T-helper 1 cell treated with Interleukin-12 subunit alpha and Interleukin-12 subunit beta and Interleukin-4 antibody, amounts not matched to agents 30 ng/mL and 1 ng/mL, for 36 hours (primary cell): ENCODE measurements around the gene DSE. TPM values are rescaled to one million over a fixed set of nuclear protein-coding genes. Genes with fewer than 3 reads are reported as not detected.
"Not testable (repeated sequence)": the region's sequence is repeated elsewhere in the genome, so short reads cannot be mapped to it uniquely, and the experiment has no call there.

ENCODE experiments used
- intact Hi-C: fragments of 100-400 bp; cut with micrococcal nuclease; formaldehyde crosslinking; loops from one replicate; pipeline ENCODE4 v1.15.1; 2024
- total RNA-seq: library from RNA; stranded (reverse); gene quantifications from 2 replicates; pipeline ENCODE4 v1.2.3, GENCODE V29; 2022

The DSE gene
- total RNA-seq = 2.6 and 4.0 TPM in 2 replicates

- intact Hi-C loops = loop anchor here (1.0 to 5.0 kb wide), 6 partner anchors 72 to 201 kb away; partner anchors contain the start of genes RWDD1 and TSPYL1
Observed at GRCh38 chr6:116370760-116371119, at the start of gene DSE. Gene DSE (plus strand): TSS chr6:116370947. CDS start chr6:116399251, 28,304 bp downstream.

DNA sequence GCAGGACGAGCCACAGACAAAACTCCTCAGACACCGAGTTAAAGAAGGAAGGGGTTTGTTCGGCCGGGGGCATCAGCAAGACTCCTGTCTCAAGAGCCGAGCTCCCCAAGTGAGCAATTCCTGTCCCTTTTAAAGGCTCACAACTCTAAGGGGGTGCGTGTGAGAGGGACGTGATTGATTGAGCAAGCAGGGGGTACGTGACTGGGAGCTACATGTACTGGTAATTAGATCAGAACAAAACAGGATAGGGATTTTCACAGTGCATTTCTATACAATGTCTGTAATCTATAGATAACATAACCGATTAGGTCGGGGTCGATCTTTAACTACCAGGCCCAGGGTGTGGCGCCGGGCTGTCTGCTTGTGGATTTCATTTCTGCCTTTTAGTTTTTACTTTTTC lies 48.8 kb upstream of the DSE start:
- intact Hi-C loops = not testable (repeated sequence)

DNA sequence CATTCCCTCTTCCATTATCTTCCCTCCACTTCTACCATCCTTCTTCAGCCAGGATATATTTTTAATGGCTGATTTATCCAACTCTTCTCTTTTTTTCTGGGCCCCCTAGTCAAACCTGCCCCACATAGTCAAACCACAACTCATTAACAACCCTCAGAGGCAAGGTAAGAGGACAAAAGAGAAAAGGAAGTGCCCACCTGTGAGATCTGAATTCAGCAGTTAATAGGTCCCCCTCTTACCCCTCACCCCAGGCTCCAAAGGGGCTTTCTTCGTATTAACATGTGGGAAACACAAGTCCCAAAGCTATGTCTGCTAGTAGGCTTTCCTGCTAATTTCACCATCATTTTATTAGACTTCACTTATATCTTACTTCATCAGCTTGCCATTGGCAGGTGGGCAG lies 46.9 kb upstream of the DSE start:
- intact Hi-C loops = no loop called here

- intact Hi-C loops = not testable (repeated sequence)
Observed at GRCh38 chr6:116325634-116326132, 45.1 kb upstream of the DSE start.

GRCh38 chr6:116326181-116326671 lies 44.5 kb upstream of the DSE start:
- intact Hi-C loops = no loop called here

DNA sequence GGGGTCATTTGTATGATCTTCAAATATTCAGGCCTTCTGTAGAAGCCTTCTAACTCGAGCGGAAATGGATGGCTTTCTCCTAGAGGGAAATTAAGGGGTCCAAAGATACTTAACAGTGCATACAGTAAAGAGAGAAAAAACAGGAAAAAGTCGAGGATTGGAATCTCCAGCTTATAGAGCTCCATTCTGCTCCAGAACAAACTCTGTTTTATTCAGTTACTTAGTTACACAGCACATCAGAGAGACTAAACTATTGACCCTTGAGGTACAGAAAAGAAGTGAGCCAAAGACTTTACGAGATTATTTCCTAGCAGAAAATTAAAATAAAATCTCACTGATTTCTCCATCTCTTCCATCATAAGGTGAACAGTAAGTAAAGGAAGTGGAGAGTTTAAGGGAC lies 43.8 kb upstream of the DSE start:
- intact Hi-C loops = no loop called here

- intact Hi-C loops = no loop called here
Observed at GRCh38 chr6:116327803-116328527, 42.8 kb upstream of the DSE start.

GRCh38 chr6:116328528-116328903 lies 42.2 kb upstream of the DSE start:
- intact Hi-C loops = no loop called here

DNA sequence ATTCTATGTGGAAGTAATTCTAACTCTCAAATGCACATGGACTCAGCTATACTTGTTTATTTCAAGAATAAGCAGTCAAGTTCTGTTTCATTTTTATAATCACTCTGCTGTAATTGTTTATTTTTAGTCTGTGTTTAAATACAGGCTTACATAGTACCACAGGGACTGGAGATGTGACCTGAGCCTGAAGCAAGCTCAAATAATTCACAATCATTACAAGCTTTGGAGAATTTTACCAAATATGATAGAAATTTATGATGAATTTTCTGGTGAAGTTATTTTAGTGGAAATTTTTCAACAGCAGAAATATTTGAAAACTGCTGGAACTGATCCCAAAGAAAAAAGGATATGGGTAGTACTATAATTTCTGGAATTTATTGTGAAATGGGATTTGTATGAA lies 41.6 kb upstream of the DSE start:
- intact Hi-C loops = no loop called here

DNA sequence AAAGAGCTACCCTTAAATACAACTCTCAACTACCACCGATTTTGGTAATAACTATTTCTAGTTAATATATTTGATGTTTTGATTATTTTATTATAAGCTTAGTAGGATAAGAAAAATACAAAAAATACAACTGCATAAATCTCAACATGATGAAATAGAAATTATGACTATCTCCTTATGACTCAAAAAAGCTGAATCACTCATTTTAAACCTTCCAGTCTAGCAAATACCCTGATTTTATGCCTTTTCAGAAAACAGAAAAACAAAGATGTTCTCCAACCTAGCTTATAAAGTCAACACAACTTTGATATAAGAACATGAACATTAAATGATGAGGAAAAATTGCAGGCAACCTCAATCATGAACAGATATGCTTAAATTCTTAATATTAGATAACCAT lies 40.2 kb upstream of the DSE start:
- intact Hi-C loops = no loop called here

GRCh38 chr6:116332096-116332495 lies 38.7 kb upstream of the DSE start:
- intact Hi-C loops = no loop called here

DNA sequence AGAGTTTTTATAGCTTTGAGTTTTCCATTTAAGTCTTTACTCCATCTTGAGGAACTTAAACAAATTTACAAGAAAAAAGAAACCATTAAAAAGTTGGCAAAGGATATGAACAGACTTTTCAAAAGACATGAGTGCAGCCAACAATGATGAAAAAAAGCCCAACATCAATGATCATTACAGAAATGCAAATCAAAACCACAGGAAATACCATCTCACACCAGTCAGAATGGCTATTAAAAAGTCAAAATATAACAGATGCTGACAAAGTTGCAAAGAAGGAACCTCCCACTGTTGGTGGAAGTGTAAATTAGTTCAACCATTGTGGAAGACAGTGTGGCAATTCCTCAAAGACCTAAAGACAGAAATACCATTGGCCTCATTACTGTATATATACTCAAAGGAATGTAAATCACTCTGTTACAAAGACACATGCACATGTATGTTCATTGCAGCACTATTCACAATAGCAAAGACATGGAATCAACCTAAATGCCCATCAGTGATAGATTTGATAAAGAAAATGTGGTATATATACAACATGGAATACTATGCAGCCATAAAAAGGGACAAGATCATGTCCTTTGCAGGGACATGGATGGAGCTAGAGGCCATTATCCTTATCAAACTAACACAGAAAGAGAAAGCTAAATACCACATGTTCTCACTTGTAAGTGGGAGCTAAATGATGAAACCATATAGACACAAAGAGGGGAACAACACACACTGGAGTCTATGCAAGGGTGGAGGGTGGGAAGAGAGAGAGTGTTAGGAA lies 35.9 kb upstream of the DSE start:
- intact Hi-C loops = not testable (repeated sequence)

DNA sequence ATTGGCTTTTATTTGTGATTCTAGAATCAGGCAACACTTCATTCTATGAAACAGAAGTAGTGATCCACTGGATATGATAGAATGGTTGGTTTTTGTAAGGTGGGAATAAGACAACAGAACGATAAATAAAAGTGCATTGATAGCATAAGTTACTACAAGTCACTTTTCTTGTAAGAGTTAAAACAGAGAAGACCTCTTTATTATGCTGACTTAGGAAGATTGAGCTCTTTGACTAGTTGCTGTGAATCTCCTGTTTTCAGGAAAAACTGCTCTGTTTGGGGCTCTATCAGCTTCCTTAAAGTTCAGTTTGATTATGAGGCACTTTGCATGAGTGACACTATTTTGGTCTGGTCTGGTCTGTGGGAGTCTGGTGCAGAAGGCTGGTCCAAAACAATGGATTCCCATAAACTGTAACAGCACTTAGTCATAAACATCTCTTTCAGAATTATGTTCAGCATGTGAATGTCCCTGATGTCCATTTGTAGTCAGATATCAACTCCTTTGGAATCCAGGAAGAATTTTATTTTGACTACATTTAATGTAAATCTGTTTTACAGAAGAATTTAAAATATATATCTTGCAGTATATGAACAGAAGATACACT lies 35.0 kb upstream of the DSE start:
- intact Hi-C loops = no loop called here

DNA sequence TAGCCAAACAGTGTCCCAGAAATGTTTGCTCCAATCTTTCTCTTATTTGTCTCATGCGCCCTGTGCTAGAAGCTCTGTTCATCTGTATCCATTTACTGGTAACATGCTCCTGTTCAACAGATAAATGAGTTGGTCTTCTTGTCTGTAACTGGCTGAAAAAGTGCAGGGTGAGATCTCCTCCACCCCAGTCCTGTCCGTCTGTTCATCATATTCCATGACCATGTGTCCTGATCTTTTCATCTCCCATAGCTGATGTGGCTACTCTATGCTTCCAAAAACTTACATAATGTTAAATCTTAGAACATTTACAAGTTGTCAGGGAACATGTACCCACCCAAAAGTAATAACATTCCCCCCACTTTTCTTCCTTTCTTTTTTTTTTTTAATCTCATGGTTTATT lies 31.8 kb upstream of the DSE start:
- intact Hi-C loops = no loop called here

GRCh38 chr6:116340625-116341024 lies 30.1 kb upstream of the DSE start:
- intact Hi-C loops = not testable (repeated sequence)

DNA sequence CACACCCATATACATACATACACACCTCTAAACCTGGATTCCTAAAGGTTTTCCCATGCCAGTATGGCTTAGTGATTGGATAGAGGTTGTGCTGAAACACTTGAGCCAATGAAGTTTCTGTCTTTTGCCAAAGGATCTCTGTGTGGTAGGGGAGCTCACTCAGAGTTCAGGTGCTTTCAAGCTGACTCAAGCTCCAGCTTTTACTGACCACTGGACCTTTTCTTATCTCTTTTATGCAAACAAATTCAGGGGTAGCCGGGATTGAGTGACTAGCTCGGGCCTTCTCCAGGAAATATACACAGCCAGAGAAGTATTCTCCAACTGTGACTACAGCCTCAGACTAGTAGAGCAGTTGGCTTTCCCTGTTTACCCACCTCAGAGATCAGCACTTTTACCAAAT lies 21.5 kb upstream of the DSE start:
- intact Hi-C loops = no loop called here

DNA sequence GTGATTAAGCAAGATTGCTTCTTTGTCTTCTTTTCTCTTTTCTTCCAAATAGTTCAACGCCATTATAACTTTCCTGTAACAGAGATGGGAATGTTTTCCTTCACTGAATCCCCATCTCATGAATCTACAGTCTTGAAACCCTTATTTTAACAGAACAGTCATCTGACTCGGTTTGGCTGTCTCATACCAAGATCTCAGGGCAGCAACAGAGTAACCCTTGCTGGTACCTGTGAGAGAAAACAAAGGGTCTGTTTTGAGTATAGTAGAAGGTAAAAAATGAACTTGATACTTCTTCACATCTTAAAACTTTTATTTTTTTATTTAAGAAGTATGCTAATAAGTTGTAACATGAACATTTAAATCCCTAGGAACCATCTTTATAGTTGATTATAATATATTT lies 19.6 kb upstream of the DSE start:
- intact Hi-C loops = no loop called here

DNA sequence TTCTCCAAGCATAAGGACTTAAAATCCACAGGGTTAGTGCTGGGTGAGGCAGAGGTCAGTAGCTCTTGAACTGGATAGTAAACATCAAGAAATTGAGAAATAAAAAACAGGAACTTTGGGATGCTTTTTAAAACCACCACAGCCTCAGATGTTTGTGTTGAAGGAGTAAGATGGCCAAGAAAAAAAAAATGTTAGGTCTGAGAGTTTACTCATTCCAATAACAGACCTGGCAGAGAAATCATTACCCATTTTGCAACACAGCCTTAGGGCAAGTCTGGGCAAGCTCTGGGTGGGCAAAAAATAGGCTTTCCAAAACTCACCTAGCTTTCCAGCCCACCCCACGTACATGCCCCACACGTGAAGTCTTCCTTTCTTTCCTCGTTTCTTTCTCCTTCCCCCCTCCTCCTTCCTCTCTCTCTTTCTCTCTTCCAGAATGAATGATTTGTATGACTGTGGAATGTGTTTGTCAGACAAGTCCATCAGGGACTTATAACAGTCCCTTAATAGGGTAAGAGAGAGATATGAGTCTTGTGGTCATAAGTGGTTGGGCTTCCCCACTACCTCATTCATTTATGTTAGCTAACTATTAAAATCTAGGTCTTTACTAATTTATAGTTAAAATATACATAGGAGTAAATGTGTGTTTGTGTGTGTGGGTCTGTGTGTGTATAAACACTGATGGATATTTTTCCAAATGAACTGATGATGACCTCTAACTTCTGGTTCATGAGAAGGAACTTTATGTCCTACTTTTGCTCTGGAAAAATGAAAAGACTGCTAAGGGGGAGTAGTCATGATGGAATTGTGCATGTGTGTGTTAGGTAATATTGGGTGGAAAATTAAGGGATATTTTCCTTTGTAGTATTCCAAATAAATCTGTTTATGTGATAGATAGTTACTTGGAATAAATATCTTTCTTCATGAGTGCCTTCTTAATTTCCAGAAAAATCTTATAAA lies 18.0 kb upstream of the DSE start:
- intact Hi-C loops = no loop called here

DNA sequence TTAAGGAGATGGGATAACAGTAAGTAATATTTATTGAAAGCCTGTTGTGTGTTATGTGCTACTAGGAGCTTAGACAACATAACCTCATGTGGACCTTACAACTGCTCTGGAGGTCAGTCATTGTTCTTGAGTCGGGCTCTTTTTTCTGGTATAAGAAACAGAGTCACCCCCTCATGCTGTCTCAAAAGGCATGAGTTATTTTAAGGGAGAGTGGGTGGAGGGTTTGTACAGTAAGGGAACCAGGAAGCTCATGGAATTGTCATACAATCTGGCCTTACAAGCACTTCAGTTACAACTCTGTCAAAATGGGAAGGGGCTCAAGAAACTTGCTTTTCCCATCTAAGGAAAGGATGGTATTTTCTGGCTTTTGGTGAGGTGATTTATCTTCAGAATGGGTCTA lies 16.5 kb upstream of the DSE start:
- intact Hi-C loops = no loop called here

DNA sequence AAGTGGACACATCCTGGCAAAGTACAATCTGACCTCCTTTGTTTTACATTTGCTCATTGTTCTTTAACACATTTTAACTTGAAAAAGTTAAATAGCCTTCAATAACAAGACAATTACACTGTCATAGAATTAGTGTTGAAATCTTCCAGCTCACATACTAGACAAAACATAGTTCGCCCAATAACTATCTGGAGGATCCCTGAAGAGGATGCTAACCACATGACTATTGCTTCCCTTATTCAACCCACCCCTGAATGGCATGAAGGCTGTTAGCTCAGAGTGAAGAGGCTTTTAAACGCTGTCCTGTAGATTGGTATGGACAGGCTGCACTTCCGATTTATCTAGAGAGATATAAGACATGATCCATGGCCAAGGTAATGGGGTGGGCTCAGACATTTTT lies 15.0 kb upstream of the DSE start:
- intact Hi-C loops = no loop called here

GRCh38 chr6:116359131-116359530 lies 11.6 kb upstream of the DSE start:
- intact Hi-C loops = no loop called here
